Right atrium auricular region (tissue), 2 donors: ENCODE results near the gene MCM9. TPM values are rescaled to one million over a fixed set of nuclear protein-coding genes. Genes with fewer than 3 reads are reported as not detected.

ENCODE experiments used
- DNase-seq: peaks from one replicate; pipeline ENCODE4 v3.0.0-alpha.2; 2019; ENCODE audit warnings: low spot score
- H3K27ac ChIP-seq, 2 donors: fragments of 200-600 bp; sonication (generic); 1 replicate in 1 of 2; 2 replicates in 1 of 2; pipeline ENCODE4 v1.5.1; 2016 to 2019
- H3K27me3 ChIP-seq, 2 donors: fragments of 200-600 bp; sonication (generic); one replicate each; pipeline versions ENCODE4 v1.5.1 to v1.6.0; 2017 to 2019
- H3K36me3 ChIP-seq: fragments of 200-600 bp; sonication (generic); one replicate; pipeline ENCODE4 v1.5.1; 2016
- H3K4me1 ChIP-seq, 2 donors: fragments of 200-600 bp; sonication (generic); one replicate each; pipeline versions ENCODE4 v1.5.1 to v1.6.0; 2017 to 2019
- H3K4me3 ChIP-seq, 2 donors: fragments of 200-600 bp; sonication (generic); 1 replicate in 1 of 2; 2 replicates in 1 of 2; pipeline ENCODE4 v1.5.1; 2017 to 2019; ENCODE audit warnings: mild to moderate bottlenecking in 1 of 2, moderate library complexity in 1 of 2
- H3K9me3 ChIP-seq, 2 donors: fragments of 200-600 bp; sonication (generic); one replicate each; pipeline ENCODE4 v1.5.1; 2019
- total RNA-seq, 2 donors: library from RNA; depleted of rRNA; stranded (reverse); fragments of >200 nt; gene quantifications; one replicate each; pipeline ENCODE4 v1.1.0, GENCODE V29; 2016
- TF ChIP-seq, protein P1 (sequence below), 2 donors: fragments of 200-600 bp; sonication (generic); IDR thresholded peaks; one replicate each; pipeline ENCODE4 v1.5.1; 2019; ENCODE audit warnings: antibody characterized with exemption in 2 of 2

Gene MCM9
- total RNA-seq, 2 donors from 2014 or later, result 5.7 to 7.9 TPM

DNA sequence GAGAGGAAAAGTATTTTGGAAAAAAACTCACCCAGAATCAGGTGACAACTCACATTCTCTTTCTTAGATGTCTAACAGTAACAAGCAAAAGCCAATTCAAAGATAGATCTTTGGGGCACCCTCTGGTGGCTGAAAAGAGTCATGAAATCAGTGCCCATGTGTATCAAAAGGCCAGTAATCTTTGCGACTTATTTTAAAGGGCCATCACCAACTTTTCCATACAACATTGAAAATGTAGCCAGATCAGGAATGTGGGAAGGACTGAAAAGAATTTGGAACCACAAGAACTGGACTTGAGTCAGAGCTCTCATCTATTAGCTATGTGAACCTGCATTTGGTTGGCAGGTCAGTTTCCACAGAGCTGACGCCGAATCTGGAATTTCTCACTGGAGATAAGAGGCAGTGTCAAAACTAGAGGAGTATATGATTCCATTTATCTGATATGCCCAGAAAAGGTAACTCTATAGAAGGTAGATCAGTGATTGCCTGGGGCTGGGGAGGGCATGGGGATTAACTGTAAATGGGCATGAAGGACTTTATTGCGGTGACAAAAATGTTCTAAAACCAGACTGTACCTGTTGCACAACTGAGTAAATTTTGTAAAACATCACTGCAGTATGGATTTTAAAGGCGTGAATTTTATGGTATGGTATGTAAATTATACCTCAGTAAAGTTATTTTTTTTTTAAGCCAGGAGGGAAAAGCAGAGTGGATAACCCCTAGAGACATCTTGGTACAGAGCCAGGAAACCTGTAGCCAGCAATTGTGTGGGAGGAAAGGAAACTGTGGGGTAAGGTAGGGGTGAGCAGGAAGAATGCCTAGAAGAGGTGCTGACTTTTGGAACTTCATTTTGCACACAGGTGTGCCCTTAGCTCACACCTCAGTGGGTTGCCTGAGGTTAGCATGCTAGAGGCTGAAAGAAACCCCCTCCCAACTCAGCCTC, 158.1 kb downstream of the MCM9 start:
- peak; percentile 75 for DNase-seq
- Histone ChIP-seq H3K27me3 (no peaks in the 10 kb centered on the region), H3K9me3 (no peaks in the 10 kb centered on the region), H3K27ac (no peak overlapping the region), H3K36me3 (no peaks in the 10 kb centered on the region), H3K4me1 (peaks cover 0 to 4% of the 10 kb centered on the region in 2 donors), H3K4me3 (peak overlapping the region in 1 of 2 donors; percentile 15)
- TF ChIP-seq, protein P1, sequence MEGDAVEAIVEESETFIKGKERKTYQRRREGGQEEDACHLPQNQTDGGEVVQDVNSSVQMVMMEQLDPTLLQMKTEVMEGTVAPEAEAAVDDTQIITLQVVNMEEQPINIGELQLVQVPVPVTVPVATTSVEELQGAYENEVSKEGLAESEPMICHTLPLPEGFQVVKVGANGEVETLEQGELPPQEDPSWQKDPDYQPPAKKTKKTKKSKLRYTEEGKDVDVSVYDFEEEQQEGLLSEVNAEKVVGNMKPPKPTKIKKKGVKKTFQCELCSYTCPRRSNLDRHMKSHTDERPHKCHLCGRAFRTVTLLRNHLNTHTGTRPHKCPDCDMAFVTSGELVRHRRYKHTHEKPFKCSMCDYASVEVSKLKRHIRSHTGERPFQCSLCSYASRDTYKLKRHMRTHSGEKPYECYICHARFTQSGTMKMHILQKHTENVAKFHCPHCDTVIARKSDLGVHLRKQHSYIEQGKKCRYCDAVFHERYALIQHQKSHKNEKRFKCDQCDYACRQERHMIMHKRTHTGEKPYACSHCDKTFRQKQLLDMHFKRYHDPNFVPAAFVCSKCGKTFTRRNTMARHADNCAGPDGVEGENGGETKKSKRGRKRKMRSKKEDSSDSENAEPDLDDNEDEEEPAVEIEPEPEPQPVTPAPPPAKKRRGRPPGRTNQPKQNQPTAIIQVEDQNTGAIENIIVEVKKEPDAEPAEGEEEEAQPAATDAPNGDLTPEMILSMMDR (IDR thresholded peaks at IDR 0.05), result peak; percentile 61 to 82

DNA sequence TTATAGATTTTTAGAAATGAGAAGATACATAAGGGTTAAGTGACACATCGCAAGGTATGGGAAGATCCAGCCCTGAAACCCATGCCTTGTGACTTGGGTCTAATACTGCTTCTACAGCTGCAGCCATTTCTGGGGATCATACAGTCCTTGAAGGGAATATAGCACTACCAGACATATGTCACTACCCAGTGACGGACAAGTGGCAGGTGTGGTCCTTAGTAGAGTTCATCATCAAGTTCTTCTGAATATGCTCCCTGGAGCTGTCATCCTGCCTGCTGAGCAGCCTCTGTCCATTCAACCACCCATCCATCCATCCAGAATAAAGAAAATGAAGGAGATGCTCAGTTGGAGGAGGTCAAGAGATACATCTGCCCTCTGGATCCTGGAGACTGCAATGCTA, 159.6 kb downstream of the MCM9 start:
- TF ChIP-seq, protein P1 (IDR thresholded peaks at IDR 0.05), result no peak
- H3K27ac ChIP-seq, result no peak overlapping the region
- H3K27me3 ChIP-seq, result no peaks in the 10 kb centered on the region
- no peaks in the 10 kb centered on the region for H3K9me3 ChIP-seq
- H3K4me1 ChIP-seq, result peaks cover 0 to 4% of the 10 kb centered on the region in 2 donors
- DNase-seq, result peak; percentile 7
- no peaks in the 10 kb centered on the region for H3K36me3 ChIP-seq
- no peak overlapping the region for H3K4me3 ChIP-seq

DNA sequence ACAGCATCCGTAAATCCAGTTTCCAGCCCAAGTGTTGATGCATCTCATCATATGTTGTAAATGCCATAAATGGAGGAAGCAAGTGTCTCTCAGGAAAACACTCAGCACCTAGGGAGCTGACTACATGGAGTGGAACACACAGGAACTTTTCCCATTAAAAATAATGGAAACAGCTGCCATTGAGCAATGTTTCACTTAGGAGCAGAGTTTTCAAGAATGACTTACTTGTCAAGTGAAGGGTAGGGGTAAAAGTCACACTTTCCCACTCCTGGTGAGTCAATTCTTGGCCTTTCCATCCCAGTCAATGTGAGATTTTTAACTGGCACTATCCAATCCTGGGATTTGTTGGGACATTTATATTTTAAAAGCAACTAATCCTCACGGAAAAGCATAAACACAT, 160.4 kb downstream of the MCM9 start:
- H3K4me3 ChIP-seq, result no peak overlapping the region
- TF ChIP-seq, protein P1 (IDR thresholded peaks at IDR 0.05), result no peak
- no peaks in the 10 kb centered on the region for H3K36me3 ChIP-seq
- no peaks in the 10 kb centered on the region for H3K27me3 ChIP-seq
- no peak for DNase-seq
- peaks cover 0 to 4% of the 10 kb centered on the region in 2 donors for H3K4me1 ChIP-seq
- no peak overlapping the region for H3K27ac ChIP-seq
- H3K9me3 ChIP-seq, result no peaks in the 10 kb centered on the region

DNA sequence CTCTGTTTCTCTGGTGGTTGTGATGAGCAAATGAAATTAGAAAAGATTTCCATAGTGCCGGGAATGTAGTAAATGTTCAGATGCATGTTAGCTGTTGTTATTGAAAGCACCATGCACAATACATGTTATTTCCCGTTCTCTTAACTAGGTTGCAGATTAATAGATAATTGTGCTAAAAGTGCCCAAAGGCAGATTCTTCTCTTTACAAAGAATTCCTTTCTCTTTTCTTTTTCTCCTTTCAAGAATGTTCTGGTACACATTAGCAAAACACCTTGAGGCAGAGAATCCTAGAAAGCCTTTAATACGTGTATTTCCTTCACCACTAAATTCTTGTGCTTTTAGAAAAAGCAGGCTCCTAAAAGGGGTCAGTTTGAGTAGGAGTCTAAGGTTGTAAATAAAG, 162.1 kb downstream of the MCM9 start:
- Histone ChIP-seq H3K36me3 (no peaks in the 10 kb centered on the region), H3K27ac (no peak overlapping the region), H3K27me3 (no peaks in the 10 kb centered on the region), H3K4me1 (peaks cover 0 to 4% of the 10 kb centered on the region in 2 donors), H3K4me3 (no peak overlapping the region), H3K9me3 (no peaks in the 10 kb centered on the region)
- TF ChIP-seq, protein P1 (IDR thresholded peaks at IDR 0.05), result no peak
- no peak for DNase-seq

DNA sequence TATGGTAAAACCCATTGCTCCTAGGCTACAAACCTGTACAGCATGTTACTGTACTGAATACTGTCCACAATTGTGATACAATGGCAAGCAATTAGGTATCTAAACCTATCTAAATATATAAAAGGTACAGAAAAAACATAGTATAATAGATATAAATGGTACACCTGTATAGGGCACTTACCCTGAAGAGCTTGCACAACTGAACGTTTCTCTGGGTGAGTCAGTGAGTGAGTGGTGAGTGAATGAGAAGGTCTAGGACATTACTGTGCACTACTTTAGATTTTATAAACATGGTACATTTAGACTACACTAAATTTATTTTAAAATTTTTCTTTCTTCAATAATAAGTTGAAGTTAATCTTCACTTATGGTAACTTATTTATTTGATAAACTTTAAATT, 163.7 kb downstream of the MCM9 start:
- Histone ChIP-seq H3K27ac (no peak overlapping the region), H3K9me3 (no peaks in the 10 kb centered on the region), H3K27me3 (no peaks in the 10 kb centered on the region), H3K36me3 (no peaks in the 10 kb centered on the region), H3K4me3 (no peak overlapping the region), H3K4me1 (no peaks in the 10 kb centered on the region)
- no peak for DNase-seq
- TF ChIP-seq, protein P1 (IDR thresholded peaks at IDR 0.05), result no peak
